Measurements from ENCODE around the gene CDH26.
"Not testable (repeated sequence)": the region's sequence is repeated elsewhere in the genome, so short reads cannot be mapped to it uniquely, and the experiment has no call there.

Gene CDH26

DNA sequence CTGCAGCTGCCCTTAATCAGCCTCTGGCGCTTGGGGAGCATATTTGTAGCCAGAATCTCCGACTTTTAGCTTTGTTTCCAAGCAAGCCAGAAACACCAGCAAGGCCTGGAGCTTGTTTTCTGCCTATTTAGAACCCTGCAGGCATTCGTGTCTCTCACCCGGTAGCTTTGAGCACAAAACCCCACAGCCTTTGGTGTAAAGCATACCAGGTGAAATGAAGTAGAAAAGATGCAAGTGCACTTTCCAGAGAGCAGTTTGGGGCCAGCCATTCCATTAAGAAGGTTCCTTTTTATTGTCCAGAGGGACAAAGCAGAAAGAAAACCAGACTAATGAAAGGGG is 17.3 kb upstream of the CDH26 start:
- DNase-seq (ENCODE audit: low read depth) = no peak

DNA sequence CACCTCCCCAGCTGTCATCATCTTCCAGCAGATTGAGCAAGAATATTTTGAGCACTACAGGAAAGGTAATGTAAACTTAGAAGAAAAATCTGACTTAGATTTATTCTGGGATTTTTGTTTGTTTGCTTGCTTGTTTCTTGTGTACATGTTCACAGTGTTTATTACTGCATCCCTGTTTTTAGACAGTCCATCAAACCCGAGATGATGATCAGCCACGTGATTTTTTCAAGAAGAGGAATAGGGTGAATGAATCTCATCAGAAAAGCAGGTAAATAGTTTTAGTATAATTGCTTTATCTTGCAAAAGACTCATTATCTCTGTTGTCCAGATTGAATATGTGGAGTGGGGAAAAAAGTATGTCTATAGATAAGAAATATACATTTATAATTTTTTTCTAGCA is 16.0 kb upstream of the CDH26 start:
- no peak for DNase-seq (ENCODE audit: low read depth)

DNA sequence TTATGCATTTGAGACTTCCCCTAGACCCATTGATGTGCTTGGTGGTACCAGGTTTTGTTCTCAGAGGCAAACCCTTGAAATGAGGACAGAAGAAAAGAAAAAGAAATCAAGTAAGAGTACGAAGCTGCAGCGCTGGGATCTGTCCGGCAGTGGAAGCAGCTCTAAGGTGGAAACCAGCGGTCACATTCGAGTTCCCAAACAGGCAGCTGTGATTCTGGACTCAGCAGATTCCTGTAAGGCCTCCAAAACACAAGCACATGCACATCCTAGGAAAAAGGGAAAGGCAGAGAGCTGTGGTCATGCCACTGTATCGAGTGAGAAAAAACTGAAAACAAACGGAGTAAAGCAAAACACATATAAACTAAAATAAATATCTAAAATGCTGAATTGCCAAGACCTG is 13.5 kb upstream of the CDH26 start:
- no peak for DNase-seq (ENCODE audit: low read depth)

DNA sequence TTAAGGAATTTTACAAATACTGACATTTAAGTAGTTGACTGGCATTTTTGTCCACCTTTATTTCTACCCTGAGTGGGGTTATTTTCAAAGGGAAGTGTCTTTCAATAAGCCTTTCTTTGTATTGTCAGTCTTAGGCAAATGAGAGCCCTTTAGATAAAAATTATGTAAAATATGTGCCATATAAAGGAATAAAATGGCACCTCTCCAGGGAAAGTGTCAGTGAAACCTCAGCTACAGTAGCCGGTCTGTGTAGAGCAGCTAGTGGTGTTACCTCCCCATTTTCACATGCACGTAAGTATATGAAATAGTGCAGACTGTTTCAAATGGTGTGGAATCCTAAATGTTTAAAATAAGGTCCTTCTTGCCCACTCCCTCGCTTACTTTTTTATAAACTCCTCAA is 13.0 kb upstream of the CDH26 start:
- no peak for DNase-seq (ENCODE audit: low read depth)

DNA sequence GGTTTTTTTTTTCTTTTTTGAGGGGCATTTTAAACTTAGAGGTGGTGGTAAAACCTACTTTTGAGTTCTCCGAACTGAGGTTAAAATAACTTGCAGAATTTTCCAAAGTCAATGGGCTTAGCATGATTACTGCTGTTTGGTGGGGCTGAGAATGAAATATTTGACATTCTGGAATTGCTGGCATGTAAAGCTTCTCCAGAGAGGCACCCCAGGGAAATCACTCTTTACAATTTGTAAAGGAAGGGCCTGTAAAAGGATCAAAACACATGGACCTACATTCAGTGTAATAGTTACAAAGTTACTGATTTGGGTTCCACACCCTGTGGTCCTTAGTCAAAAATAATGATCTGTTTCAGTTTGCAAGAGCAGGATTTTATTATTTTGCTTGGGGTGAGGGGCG is 12.5 kb upstream of the CDH26 start:
- no peak for DNase-seq (ENCODE audit: low read depth)

DNA sequence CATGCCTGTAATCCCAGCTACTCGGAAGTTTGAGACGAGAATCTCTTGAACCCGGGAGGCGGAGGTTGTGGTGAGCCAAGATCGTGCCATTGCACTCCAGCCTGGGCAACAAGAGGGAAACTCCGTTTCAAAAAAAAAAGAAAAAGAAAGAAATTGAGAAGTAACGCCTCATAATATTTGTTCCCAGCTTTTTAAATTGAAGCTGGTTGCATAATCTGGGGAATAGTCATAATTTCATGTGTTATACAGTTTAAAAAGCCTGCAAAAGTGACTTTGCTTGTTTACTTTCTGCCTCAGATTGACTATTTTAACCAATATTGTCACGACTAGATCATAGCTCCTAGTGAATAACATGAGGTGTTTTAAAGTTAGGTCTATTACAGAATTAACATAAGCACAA is 10.8 kb upstream of the CDH26 start:
- DNase-seq (ENCODE audit: low read depth) = no peak

DNA sequence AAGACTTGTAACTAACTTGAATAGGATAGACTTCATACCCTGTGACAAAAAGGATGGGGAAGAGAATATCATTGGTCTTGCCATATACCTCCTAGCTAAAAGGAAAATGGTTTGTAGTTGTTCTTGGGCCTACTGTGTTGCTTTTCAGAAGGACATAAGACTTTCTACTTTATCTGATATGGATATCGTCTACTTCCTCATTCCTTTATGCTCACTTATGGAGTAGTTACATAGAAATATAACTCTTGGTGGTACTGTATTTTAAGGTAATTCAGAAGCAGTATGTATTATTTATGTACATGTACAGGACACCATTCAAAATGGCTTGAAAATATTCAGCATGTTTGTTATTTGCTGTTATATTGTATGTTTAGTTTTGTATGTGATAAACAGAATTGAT is 10.0 kb upstream of the CDH26 start:
- DNase-seq (ENCODE audit: low read depth) = no peak

DNA sequence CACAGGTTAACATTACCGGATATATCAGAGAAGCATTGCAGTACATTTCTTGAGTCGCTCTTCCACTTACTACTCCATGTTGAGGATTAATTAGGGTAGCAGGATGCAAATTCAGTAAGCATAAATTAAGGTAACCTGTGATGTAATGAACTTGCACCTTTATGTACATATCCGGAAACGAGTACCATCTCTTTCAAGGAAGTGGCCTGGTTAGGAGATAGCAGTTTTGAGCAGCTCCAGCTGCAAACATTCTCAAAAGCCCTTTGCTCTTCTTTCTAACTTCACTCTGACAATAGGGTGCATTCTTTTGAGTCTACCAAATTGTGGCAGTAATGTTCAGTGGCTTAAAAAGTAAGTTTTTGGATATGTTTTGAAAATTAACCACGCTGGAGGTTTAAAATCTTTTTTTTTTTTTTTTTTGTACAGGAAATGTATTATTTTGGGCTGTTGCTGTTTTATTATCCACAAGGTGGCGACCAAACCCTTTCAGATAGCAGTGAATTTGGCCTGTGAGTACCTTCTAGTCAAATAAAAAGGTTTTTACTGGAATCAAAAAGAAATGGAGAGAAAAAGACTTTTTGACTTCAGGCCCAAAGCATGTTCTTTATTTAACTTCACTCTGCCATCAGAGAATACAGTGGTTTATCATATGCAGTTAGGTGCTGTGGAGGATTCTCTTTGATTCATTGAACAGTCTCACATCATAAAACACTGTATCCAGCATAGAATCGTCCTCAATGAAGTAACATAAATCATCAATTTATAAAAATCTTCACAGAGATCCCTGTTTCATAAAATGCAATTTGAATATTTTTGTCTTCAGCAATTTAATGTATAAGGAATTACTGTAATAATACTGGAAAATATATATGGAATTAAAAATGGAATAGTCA is 9.1 kb upstream of the CDH26 start:
- no peak for DNase-seq (ENCODE audit: low read depth)

DNA sequence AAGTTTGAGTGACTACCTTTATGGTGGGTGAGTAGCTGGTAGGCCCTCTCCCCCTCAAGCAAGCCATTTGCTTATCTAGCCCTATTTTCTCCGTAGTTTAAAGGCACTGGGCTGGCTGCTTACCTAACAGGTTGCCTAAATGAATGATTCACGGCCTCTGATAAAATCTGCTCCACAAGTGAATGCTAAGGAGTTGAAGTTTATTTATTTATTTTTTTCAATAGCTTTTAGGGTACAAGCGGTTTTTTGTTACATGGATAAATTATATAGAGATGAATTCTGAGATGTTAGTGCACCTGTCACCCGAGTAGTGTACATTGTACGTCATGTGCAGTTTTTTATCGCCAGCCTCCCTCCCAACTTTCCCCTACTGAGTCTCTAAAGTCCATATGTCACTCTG is 8.3 kb upstream of the CDH26 start:
- no peak for DNase-seq (ENCODE audit: low read depth)

DNA sequence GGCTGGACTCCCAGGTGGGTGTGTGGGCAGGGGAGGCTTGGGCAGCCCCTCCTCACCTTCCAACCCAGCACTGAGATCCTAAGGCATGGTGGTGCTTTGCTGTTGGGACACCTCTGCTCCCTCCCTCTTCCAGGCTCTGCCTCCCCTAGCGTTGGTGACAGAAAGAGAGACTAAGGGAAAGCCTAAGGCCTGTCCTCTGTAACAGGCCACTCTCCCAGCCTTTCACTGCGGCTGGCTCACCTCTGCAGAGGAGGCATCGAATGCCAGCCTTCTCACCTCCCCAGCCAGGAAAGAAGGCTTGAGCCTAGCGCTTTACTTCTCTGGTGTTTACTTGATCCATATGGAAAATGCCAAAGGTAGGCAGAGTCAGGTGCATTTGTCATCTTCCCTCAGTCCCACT is 3.5 kb upstream of the CDH26 start:
- DNase-seq (ENCODE audit: low read depth) = no peak

DNA sequence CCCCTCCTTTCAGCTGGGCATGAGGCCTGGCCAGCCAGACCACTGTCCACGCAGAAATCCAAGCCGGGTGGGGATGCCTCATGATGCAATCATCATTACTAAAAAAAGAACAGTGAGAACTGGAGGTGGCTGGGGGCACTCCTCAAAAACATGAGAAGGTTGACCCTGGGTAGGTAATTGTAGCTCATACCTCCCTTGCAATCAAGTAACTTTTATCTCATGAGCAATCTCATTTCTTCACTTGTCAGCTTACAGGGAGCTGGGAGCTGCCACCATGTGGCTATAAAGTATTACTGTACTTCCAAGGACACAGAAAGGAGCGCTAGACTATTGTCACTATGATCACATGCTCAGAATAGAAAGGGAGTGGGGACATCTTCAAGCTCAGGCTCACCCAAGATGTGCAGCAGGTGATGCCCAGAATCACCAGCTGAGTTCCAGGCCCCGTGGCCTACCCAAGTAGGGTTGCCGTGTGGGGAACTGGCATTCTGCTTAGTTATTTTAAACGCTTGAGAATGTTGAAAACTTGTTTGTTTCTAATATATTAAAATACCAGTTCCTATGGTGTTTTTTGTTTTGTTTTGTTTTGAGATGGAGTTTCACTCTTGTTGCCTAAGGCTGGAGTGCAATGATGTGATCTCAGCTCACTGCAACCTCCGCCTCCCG is 3.0 kb upstream of the CDH26 start:
- no peak for DNase-seq (ENCODE audit: low read depth)

DNA sequence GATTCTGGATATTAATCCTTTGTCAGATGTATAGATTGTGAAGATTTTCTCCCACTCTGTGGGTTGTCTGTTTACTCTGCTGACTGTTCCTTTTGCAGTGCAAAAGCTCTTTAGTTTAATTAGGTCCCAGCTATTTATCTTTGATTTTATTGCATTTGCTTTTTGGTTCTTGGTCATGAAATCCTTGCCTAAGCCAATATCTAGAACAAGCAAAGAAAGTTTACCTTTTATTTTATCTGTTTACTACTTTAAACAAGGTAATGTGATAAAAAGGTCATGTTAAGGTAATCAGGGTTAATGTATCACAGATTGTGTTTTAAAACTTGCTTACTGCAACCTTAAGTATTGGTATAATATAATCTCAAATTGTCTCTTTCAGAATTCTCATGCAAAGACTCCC is 655 bp upstream of the CDH26 start:
- not testable (repeated sequence) for DNase-seq (ENCODE audit: low read depth)

DNA sequence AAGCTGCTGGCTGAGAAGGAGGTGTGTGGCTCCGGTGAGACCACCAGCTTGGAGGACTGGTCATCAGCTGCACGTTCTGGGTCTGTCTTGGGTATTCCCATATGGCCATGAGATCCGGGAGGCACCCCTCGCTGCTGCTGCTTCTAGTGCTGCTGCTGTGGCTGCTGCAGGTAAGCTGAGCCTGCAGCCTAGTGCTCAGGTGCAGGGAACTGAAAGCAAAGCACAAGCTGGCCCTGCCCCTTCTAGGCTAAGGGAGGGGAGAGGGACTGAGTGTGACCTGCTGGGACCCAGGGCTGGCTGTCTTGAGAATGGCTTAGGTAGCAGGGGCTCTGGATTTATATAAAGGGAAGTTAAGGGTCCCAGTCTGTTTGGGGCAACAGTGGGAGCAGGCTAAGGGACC is 403 bp downstream of the CDH26 start:
- no peak for DNase-seq (ENCODE audit: low read depth)

DNA sequence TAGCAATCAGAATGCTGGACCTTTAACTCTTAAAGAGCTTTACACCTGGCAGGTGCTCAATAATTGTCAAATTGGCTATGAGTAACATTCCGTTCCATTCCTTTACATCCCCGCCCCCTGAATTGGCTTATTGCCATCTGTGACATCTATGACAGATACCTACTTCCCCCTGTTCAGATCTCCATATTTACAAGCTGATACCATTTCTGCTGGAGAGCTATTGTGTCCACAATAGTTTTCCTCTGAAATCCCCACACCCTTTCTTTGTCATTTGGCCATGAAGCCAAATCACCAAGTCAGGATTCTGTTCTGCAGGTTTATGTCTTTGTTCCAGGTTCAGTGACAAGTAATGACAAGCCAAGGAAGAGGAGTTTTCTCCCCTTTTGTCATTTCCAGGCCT is 3.2 kb downstream of the CDH26 start:
- no peak for DNase-seq (ENCODE audit: low read depth)

DNA sequence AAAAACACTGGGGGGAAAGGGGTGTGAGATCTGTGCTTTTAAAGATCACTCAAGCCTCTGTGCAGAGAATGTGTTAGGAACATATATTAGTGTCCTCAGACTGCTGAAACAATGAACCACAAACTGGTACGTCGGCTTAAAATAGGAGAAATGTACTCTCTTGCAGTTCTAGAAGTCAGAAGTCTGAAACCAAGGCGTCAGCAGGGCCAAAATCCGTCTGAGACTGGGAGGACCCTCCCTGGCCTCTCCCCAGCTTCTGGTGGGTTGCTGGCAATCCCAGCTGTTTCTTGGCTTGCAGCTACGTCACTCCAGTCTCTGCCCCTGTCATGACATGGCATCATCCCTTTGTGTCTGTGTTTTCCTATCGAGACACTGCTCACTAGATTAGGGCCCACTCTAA is 3.9 kb downstream of the CDH26 start:
- DNase-seq (ENCODE audit: low read depth) = no peak

DNA sequence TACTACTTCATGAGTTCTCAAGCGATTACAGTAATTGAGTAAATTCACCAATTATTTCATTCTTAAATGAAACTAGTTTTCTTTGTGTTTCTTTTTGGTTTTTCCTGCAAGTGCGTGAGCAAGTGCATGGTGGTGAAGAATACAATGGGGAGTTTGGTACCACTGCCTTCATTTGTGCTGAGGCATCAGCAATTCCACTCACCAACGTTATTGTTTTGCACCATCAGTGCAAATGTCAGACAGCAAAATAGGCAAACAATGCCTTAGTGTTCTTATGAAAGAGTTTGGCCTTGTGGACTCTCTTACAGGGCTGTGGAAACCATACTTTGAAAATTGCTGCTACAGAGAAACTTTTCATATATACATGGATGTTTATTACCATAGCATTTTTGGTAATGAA is 8.2 kb downstream of the CDH26 start:
- DNase-seq (ENCODE audit: low read depth) = no peak

DNA sequence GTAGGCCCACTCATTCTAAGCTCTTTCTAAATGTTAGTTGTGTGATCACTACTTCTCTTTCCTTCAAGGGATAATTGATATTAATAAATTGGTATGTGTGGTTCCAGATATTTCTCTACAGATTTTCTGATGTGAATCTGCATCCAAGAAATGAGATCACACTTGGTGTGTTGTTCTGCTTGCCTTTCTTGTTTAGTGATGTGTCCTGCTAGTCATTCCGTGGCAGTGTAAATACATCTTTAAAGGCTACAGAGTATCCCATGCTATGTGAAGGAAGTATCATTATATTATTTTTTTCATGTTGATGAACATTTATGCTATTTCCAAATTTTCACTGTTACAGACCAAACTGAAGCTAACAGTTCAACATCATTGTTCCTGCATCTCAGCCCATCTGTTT is 13.2 kb downstream of the CDH26 start:
- no peak for DNase-seq (ENCODE audit: low read depth)

DNA sequence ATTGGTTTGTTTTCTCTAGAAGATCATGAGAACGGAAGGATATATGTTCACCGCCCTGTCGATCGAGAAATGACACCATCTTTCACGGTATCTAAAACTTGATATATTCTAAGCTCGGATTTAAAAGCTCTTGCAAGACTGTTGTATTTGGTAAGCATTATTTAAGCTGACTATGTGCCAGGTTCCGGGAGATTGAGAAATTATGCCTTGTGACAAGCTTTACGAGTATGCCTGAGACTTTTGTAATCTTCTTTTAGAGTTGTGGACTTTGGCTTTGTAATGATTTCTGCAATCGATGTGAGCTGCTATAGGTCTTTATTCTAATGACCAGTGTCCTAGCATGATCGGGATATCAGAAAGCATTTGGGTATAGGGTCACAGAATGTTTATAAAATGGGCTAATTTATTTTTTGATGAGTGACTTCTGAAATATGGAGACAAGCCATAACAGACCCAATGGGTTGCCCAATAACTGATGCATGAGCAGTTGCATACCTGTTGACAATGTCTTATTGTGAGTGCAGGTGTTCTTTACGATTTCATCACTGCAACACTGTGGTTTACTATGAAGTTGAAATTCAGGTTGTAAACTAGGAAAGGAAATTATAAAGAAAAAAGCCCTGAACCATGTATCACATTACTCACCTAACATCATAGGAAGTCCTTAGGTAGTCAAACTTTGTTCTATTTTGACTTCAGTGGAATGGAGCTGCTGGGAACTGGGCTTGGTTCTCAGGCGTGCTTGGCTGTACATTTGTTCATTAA is 14.0 kb downstream of the CDH26 start:
- DNase-seq (ENCODE audit: low read depth) = no peak

DNA sequence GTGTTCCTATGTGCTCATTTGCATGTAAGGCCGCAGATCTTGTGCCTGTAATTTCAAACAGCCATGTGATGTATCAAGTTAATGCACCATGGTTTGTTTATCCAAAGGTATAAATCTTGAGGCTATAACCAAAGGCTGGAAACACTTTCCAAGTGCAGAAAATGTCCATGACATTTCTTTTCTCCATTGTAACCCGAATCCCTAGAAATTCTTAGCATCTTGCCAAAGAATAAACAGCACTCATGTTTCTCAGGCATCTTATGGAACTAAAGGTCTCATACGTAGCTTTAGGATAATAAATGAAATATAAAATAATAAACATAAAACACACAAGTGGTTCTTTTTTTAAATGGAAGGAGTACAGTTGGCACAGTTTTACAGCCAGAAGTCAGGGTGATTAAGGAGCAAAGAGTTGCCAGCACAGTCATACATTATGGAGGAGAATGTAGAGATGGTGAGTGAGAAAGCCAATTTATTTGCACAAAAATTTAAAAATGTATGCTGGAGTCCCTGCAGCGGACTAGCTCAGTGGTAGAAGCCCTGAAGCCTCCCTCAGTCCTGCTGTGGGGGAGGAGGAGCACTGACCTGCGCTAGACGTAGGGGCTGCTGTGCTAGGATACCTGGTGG is 18.0 kb downstream of the CDH26 start:
- DNase-seq (ENCODE audit: low read depth) = no peak

DNA sequence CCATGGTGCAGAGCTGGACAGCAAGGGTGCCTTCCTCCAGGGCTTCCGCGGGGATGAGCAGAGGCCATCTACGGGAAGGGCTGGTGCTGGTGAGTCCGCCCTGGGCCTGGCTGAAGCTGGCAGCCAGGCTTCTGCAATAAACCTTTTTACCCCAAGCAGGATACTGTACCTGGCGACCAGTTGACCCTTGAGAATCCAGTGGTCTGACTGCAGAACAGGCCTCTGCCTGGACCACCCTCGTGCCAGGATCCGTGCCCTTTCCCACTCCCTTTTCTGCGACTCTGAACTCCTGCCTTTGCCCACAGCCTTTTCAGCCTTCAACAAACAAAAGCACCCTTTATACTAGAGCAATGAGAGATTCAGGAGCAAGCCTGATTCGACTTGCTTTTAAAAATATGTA is 18.9 kb downstream of the CDH26 start:
- no peak for DNase-seq (ENCODE audit: low read depth)

DNA sequence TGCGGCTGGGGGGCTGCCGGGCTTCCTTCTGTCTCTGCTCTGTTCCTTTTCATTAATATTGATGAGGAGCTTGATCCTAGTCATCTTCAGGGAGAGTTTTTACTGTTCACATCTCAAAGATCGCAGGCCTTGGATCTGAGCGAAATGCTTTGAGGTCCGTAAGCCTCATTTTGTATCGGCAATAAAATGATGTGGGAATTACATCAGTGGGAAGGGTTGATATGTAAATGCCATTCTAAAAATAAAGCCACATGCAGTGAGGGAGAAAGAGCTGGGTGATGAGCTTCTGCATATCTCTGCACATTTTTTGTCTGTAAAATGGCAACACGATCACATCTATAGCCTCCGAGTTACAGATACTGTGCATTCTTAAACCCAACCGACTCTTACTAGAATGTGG is 24.9 kb downstream of the CDH26 start:
- no peak for DNase-seq (ENCODE audit: low read depth)

DNA sequence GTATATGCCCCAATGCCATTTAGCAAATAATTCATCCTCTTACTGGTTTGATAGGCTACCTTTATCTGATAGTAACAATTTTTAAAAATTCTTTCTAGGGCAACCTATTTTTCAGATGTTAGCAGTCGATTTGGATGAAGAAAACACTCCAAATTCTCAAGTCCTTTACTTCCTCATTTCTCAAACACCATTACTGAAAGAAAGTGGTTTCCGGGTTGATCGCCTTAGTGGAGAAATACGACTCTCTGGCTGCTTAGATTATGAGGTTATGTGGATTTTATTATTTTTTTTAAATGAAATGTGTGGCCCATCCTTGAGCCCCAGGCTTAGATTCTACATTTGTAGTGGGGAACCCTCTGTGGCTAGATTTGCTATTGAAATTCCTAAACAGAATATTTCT is 26.3 kb downstream of the CDH26 start:
- no peak for DNase-seq (ENCODE audit: low read depth)

DNA sequence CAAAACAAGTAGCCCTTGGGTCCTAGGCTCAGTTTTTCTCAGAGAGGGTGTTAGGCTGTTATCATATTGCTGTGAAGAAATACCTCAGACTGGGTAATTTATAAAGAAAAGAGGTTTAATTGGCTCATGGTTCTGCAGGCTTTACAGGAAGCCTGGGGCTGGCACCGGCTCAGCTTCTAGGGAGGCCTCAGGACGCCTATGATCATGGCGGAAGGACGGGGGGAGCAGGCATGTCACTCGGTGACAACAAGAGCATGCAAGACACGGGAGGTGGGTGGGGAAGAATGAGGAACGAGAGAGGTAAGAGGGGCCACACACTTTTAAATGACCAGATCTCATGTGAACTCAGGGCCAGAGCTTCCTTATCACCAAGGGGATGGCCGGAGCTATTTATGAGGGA is 26.9 kb downstream of the CDH26 start:
- no peak for DNase-seq (ENCODE audit: low read depth)

All from stimulated activated CD8-positive, alpha-beta memory T cell treated with anti-CD3 and anti-CD28 coated beads, Interleukin-12 subunit alpha, Interleukin-12 subunit beta, amount 100 ng/mL, for 1 hour (primary cell).